ENCODE data around the gene LRRC37A. TPM values are rescaled to one million over a fixed set of nuclear protein-coding genes. Genes with fewer than 3 reads are reported as not detected.
"Not testable (repeated sequence)": the region's sequence is repeated elsewhere in the genome, so short reads cannot be mapped to it uniquely, and the experiment has no call there.

The LRRC37A gene
- polyA plus RNA-seq, 1 experiment: 3.0 TPM

GRCh38 chr17:46273541-46274236, 21.2 kb upstream of the LRRC37A start:
- Histone ChIP-seq H3K4me3 (ENCODE audit: low read depth, low read length) (no peak overlapping the region), H3K36me3 (ENCODE audit: control insufficient read depth, insufficient read depth, low read length) (no peaks in the 10 kb centered on the region), H3K27me3 (ENCODE audit: control insufficient read depth, insufficient read depth, low read length) (0 out of 2 replicates have a peak, but pooled peaks cover 4% of the 10 kb centered on the region)
- ChIA-PET POLR2A (no interaction called here), CTCF (interaction anchor here (2.0 to 2.6 kb wide), 2 partner anchors 13 to 81 kb away, joined by 6 to 8 read pairs; partner anchors contain the start of gene KANSL1)
- TF ChIP-seq CTCF (IDR thresholded peaks at IDR 0.05; ENCODE audit: insufficient read depth, low read depth, low read length): no peak
- DNase-seq (ENCODE audit: low read depth): no peak

GRCh38 chr17:46274238-46274637, 20.7 kb upstream of the LRRC37A start:
- no peak for TF ChIP-seq CTCF (IDR thresholded peaks at IDR 0.05; ENCODE audit: insufficient read depth, low read depth, low read length)
- ChIA-PET POLR2A (no interaction called here), CTCF (interaction anchor here (1.2 to 2.6 kb wide), 2 partner anchors 9 to 12 kb away, joined by 4 to 8 read pairs; no protein-coding TSS in a partner anchor)
- no peak for DNase-seq (ENCODE audit: low read depth)
- H3K4me3 ChIP-seq (ENCODE audit: low read depth, low read length): no peak overlapping the region
- H3K36me3 ChIP-seq (ENCODE audit: control insufficient read depth, insufficient read depth, low read length): no peaks in the 10 kb centered on the region
- H3K27me3 ChIP-seq (ENCODE audit: control insufficient read depth, insufficient read depth, low read length): 0 out of 2 replicates have a peak, but pooled peaks cover 4% of the 10 kb centered on the region

GRCh38 chr17:46276728-46277479, 18.0 kb upstream of the LRRC37A start:
- H3K4me3 ChIP-seq (ENCODE audit: low read depth, low read length); DNase-seq (ENCODE audit: low read depth); POLR2A ChIA-PET; H3K27me3 ChIP-seq (ENCODE audit: control insufficient read depth, insufficient read depth, low read length); H3K36me3 ChIP-seq (ENCODE audit: control insufficient read depth, insufficient read depth, low read length): not testable (repeated sequence)
- CTCF ChIA-PET: interaction anchor here (0.6 to 1.3 kb wide), 2 partner anchors 10 to 280 kb away, joined by 3 to 5 read pairs; no protein-coding TSS in a partner anchor

- CTCF ChIA-PET; H3K27me3 ChIP-seq (ENCODE audit: control insufficient read depth, insufficient read depth, low read length); DNase-seq (ENCODE audit: low read depth); POLR2A ChIA-PET; H3K4me3 ChIP-seq (ENCODE audit: low read depth, low read length); H3K36me3 ChIP-seq (ENCODE audit: control insufficient read depth, insufficient read depth, low read length): not testable (repeated sequence)
These were observed 13.6 kb upstream of the LRRC37A start for GRCh38 chr17:46281336-46281735.

- DNase-seq (ENCODE audit: low read depth); H3K27me3 ChIP-seq (ENCODE audit: control insufficient read depth, insufficient read depth, low read length); H3K4me3 ChIP-seq (ENCODE audit: low read depth, low read length); H3K36me3 ChIP-seq (ENCODE audit: control insufficient read depth, insufficient read depth, low read length); CTCF ChIA-PET; POLR2A ChIA-PET: not testable (repeated sequence)
These were observed 12.3 kb upstream of the LRRC37A start for GRCh38 chr17:46282635-46283034.

- POLR2A ChIA-PET; H3K27me3 ChIP-seq (ENCODE audit: control insufficient read depth, insufficient read depth, low read length); DNase-seq (ENCODE audit: low read depth); H3K4me3 ChIP-seq (ENCODE audit: low read depth, low read length); H3K36me3 ChIP-seq (ENCODE audit: control insufficient read depth, insufficient read depth, low read length): not testable (repeated sequence)
- CTCF ChIA-PET: interaction anchor here (1.1 kb wide), 1 partner anchor 17 kb away, joined by 7 read pairs; no protein-coding TSS in a partner anchor
These were observed 10.5 kb upstream of the LRRC37A start for GRCh38 chr17:46284467-46284866.

- DNase-seq (ENCODE audit: low read depth); H3K27me3 ChIP-seq (ENCODE audit: control insufficient read depth, insufficient read depth, low read length); H3K4me3 ChIP-seq (ENCODE audit: low read depth, low read length); H3K36me3 ChIP-seq (ENCODE audit: control insufficient read depth, insufficient read depth, low read length); POLR2A ChIA-PET: not testable (repeated sequence)
- CTCF ChIA-PET: interaction anchor here (1.0 to 1.7 kb wide), 4 partner anchors 11 to 21 kb away, joined by 6 to 25 read pairs (median 8); no protein-coding TSS in a partner anchor
These were observed 9.4 kb upstream of the LRRC37A start for GRCh38 chr17:46285500-46285899.
